Endothelial cell of umbilical vein (primary cell): ENCODE measurements around the gene PHLPP1. TPM values are rescaled to one million over a fixed set of nuclear protein-coding genes. Genes with fewer than 3 reads are reported as not detected.

Source experiments
- BruUV-seq: library from RNA; stranded (reverse); fragments of 400-500 nt; replicated peaks from 2 replicates; lab custom pipeline; 2021; lab: Mats Ljungman, UMichigan
- CTCF ChIA-PET: fragments of 300-600, 350-600 bp; sonication (Branson Sonifier 250); formaldehyde crosslinking; loops from one replicate; lab custom pipeline; 2021; ENCODE audit warnings: antibody characterized with exemption, inconsistent platforms; lab: Charles Lee
- POLR2A ChIA-PET: fragments of 300-600, 350-600 bp; sonication (Branson Sonifier 250); formaldehyde crosslinking; loops from one replicate; lab custom pipeline; 2021; ENCODE audit warnings: antibody characterized with exemption, inconsistent platforms; lab: Charles Lee
- DNase-seq: peaks from one replicate; pipeline ENCODE4 v3.0.0-alpha.2; 2011; ENCODE audit warnings: low read depth, low spot score
- FAIRE-seq: peaks from 2 replicates; lab custom pipeline; 2011; peaks lifted over from hg19 to GRCh38; lab: Jason Lieb, UNC
- H2AFZ ChIP-seq: 2 replicates; pipeline ENCODE4 v1.6.0; 2012; ENCODE audit warnings: low read depth, low read length, control low read depth, inconsistent platforms
- H3K27ac ChIP-seq: 2 replicates; pipeline ENCODE4 v1.5.1; 2011; ENCODE audit warnings: low read depth, mild to moderate bottlenecking, control low read depth, low read length, moderate library complexity; ENCODE audit not compliant: insufficient read depth
- H3K27me3 ChIP-seq, 2 experiments: 2 replicates each; pipeline versions ENCODE4 v1.6.0 to v1.6.1; 2011; ENCODE audit warnings: low read length in 2 of 2, mixed read lengths in 1 of 2; ENCODE audit not compliant: control insufficient read depth in 2 of 2, insufficient read depth in 2 of 2
- H3K36me3 ChIP-seq, 2 experiments: 2 replicates in 1 of 2; 3 replicates in 1 of 2; pipeline ENCODE4 v1.5.1; 2011; ENCODE audit warnings: low read length in 2 of 2, mild to moderate bottlenecking in 1 of 2, moderate library complexity in 1 of 2; ENCODE audit not compliant: control insufficient read depth in 2 of 2, insufficient read depth in 2 of 2; ENCODE audit errors: extremely low read depth in 1 of 2
- H3K4me1 ChIP-seq: 3 replicates; pipeline ENCODE4 v1.5.1; 2011; ENCODE audit warnings: mild to moderate bottlenecking, low read length; ENCODE audit not compliant: control insufficient read depth, insufficient read depth; ENCODE audit errors: extremely low read depth
- H3K4me2 ChIP-seq: 2 replicates; pipeline ENCODE4 v1.6.1; 2011; ENCODE audit warnings: low read length, control low read depth, mixed read lengths; ENCODE audit not compliant: insufficient read depth
- H3K4me3 ChIP-seq, 3 experiments: fragments of 200-600 bp in 1 of 3; sonication (generic), shearing (Covaris generic) in 1 of 3; replicated peaks in 1 of 3; 2 replicates each; pipeline ENCODE4 v1.5.1; 2011 to 2016; ENCODE audit warnings: control low read depth in 3 of 3, low read length in 3 of 3, mild to moderate bottlenecking in 2 of 3, inconsistent platforms in 1 of 3, low read depth in 1 of 3, moderate library complexity in 1 of 3; ENCODE audit not compliant: insufficient read depth in 1 of 3
- H3K79me2 ChIP-seq: 2 replicates; pipeline ENCODE4 v1.6.0; 2012; ENCODE audit warnings: low read length, inconsistent platforms; ENCODE audit not compliant: control insufficient read depth, insufficient read depth
- H3K9ac ChIP-seq: replicated peaks from 2 replicates; pipeline ENCODE3; 2011; ENCODE audit warnings: low read length, control low read depth; ENCODE audit not compliant: insufficient read depth; ENCODE audit errors: extremely low read depth
- H3K9me1 ChIP-seq: replicated peaks from 3 replicates; pipeline ENCODE4 v1.6.0; 2011; ENCODE audit warnings: mild to moderate bottlenecking, low read length; ENCODE audit not compliant: control insufficient read depth, insufficient read depth; ENCODE audit errors: extremely low read depth
- H3K9me3 ChIP-seq: replicated peaks from 2 replicates; pipeline ENCODE4 v1.5.1; 2012; ENCODE audit warnings: low read length, inconsistent platforms; ENCODE audit not compliant: control insufficient read depth, insufficient read depth
- H4K20me1 ChIP-seq: replicated peaks from 2 replicates; pipeline ENCODE3; 2011; ENCODE audit warnings: mild to moderate bottlenecking, low read length; ENCODE audit not compliant: control insufficient read depth, insufficient read depth; ENCODE audit errors: extremely low read depth
- CTCF ChIP-seq, 2 donors: IDR thresholded peaks; 1 replicate in 1 of 2; 2 replicates in 1 of 2; pipeline ENCODE4 v1.5.1; 2011; ENCODE audit warnings: low read length in 2 of 2, mild to moderate bottlenecking in 2 of 2, moderate library complexity in 2 of 2, control low read depth in 1 of 2, inconsistent platforms in 1 of 2, low read depth in 1 of 2; ENCODE audit not compliant: insufficient read depth in 1 of 2; ENCODE audit errors: extremely low read depth in 1 of 2
- EZH2 ChIP-seq: IDR thresholded peaks from 2 replicates; pipeline ENCODE4 v1.6.1; 2012; ENCODE audit warnings: borderline replicate concordance, low read depth, mild to moderate bottlenecking, moderate library complexity, low read length, inconsistent platforms; ENCODE audit not compliant: severe bottlenecking
- FOS ChIP-seq: IDR thresholded peaks from 2 replicates; pipeline ENCODE4 v1.6.1; 2011; ENCODE audit warnings: mild to moderate bottlenecking, low read length, moderate library complexity, borderline replicate concordance; ENCODE audit not compliant: insufficient read depth
- GATA2 ChIP-seq: IDR thresholded peaks from 2 replicates; pipeline ENCODE4 v1.7.0; 2011; ENCODE audit warnings: low read depth, mild to moderate bottlenecking, moderate library complexity, mixed read lengths, low read length; ENCODE audit not compliant: insufficient read length, insufficient read depth
- JUN ChIP-seq: IDR thresholded peaks from 2 replicates; pipeline ENCODE4 v1.6.1; 2011; ENCODE audit warnings: borderline replicate concordance, low read depth; ENCODE audit not compliant: insufficient read length, insufficient read depth
- MAX ChIP-seq: IDR thresholded peaks from 2 replicates; pipeline ENCODE4 v1.6.1; 2011; ENCODE audit not compliant: insufficient read depth, insufficient read length
- MYC ChIP-seq: IDR thresholded peaks from one replicate; pipeline ENCODE4 v1.6.1; 2011; ENCODE audit warnings: mild to moderate bottlenecking, low read depth, low read length
- POLR2A ChIP-seq: IDR thresholded peaks from 2 replicates; pipeline ENCODE4 v1.6.1; 2012; ENCODE audit warnings: low read depth, mild to moderate bottlenecking, control low read depth, low read length
- POLR2AphosphoS5 ChIP-seq: IDR thresholded peaks from 2 replicates; pipeline ENCODE4 v1.6.1; 2012; ENCODE audit warnings: low read depth, mild to moderate bottlenecking, control low read depth, low read length, moderate library complexity; ENCODE audit not compliant: insufficient read depth
- dilution Hi-C: fragments of 300-500 bp; cut with MboI; formaldehyde crosslinking; loops from one replicate; pipeline ENCODE4 v1.15.0; 2019; ENCODE audit warnings: low sequenced_read_pairs; ENCODE audit not compliant: extremely low pct_ligation_motif_present
- intact Hi-C: fragments of 100-400 bp; cut with micrococcal nuclease; formaldehyde crosslinking; loops from one replicate; pipeline ENCODE4 v1.10.0; 2022
- polyA plus RNA-seq, 4 experiments: library from polyadenylated mRNA; depleted of rRNA in 3 of 4; stranded (reverse) in 3 of 4; unstranded in 1 of 4; fragments of >200 nt; gene quantifications; 2 replicates each; pipeline versions ENCODE4 v1.2.1 to v1.2.3, GENCODE V29; 2011 to 2012; ENCODE audit warnings: missing spikeins in 1 of 4
- total RNA-seq: library from RNA; stranded (reverse); gene quantifications from 2 replicates; pipeline ENCODE4 v1.2.3, GENCODE V29; 2021

Gene PHLPP1
- total and polyA plus RNA-seq, 2 donors (not counting 3 experiments of a cell fraction or from before 2014, with no cell fraction given), result 4.0 to 10.8 TPM

- DNase-seq (no peak), FAIRE-seq (no peak)
- no peak overlapping the region for H3K4me3 ChIP-seq
- no peak overlapping the region for H3K4me2 ChIP-seq
- no peak for TF ChIP-seq FOS
- ChIA-PET CTCF (interaction anchor here (0.8 to 4.9 kb wide), 4 partner anchors 17 to 341 kb away, joined by 3 to 106 read pairs (median 36); partner anchors contain the start of gene PHLPP1), POLR2A (no interaction called here)
- H3K9me3 ChIP-seq, result no peaks in the 10 kb centered on the region
- H3K9me1 ChIP-seq, result no peaks in the 10 kb centered on the region
- no peaks in the 10 kb centered on the region for H3K79me2 ChIP-seq
- intact Hi-C loops (no loop called here), dilution Hi-C loops (no loop called here)
- H3K27ac ChIP-seq, result no peak overlapping the region
- no peaks in the 10 kb centered on the region for H3K27me3 ChIP-seq
- H4K20me1 ChIP-seq, result no peaks in the 10 kb centered on the region
- peaks cover 6% of the 10 kb centered on the region for H3K4me1 ChIP-seq
- no peak overlapping the region for H3K9ac ChIP-seq
- peaks cover 0 to 6% of the 10 kb centered on the region in 2 experiments for H3K36me3 ChIP-seq
- H2AFZ ChIP-seq, result no peak overlapping the region
- no TSS peak for BruUV-seq
These were observed 263.8 kb downstream of the PHLPP1 start for GRCh38 chr18:62979176-62979575.

GRCh38 chr18:62979900-62980299 is 264.6 kb downstream of the PHLPP1 start:
- Histone ChIP-seq H3K4me1 (peaks cover 6% of the 10 kb centered on the region), H2AFZ (no peak overlapping the region), H4K20me1 (no peaks in the 10 kb centered on the region), H3K27me3 (no peaks in the 10 kb centered on the region), H3K9me1 (no peaks in the 10 kb centered on the region), H3K4me3 (no peak overlapping the region), H3K9me3 (no peaks in the 10 kb centered on the region), H3K79me2 (no peaks in the 10 kb centered on the region), H3K27ac (no peak overlapping the region), H3K9ac (no peak overlapping the region), H3K4me2 (no peak overlapping the region), H3K36me3 (peaks cover 0 to 6% of the 10 kb centered on the region in 2 experiments)
- DNase-seq (no peak), FAIRE-seq (no peak)
- BruUV-seq, result no TSS peak
- POLR2A ChIA-PET, result no interaction called here
- dilution Hi-C loops, result no loop called here
- no peak for TF ChIP-seq MAX
- no peak for TF ChIP-seq FOS
- no peak for TF ChIP-seq POLR2AphosphoS5
- TF ChIP-seq MYC, result no peak
- TF ChIP-seq CTCF (IDR thresholded peaks at IDR 0.05; ENCODE audit: extremely low read depth in 1 of 2, insufficient read depth in 1 of 2, low read depth in 1 of 2, low read length in 2 of 2), result no peak
- no peak for TF ChIP-seq POLR2A
- no peak for TF ChIP-seq EZH2
- no peak for TF ChIP-seq GATA2
- TF ChIP-seq JUN, result no peak
- CTCF ChIA-PET, result interaction anchor here (1.3 to 4.9 kb wide), 5 partner anchors 16 to 396 kb away, joined by 5 to 106 read pairs (median 19); partner anchors contain the start of gene PHLPP1
- intact Hi-C loops, result no loop called here
